SK-N-SH treated with all-trans-retinoic acid at 6 μM for 48 hours (cell line): ENCODE measurements around the gene CENPO.

ENCODE experiments used
- ATAC-seq: fragments of 200-7000 bp; cut with Tn5 transposase; 3 replicates; pipeline ENCODE4 v1.9.1; 2020; ENCODE audit warnings: mild to moderate bottlenecking, moderate library complexity
- ARNTL ChIP-seq: fragments of 450-650 bp; formaldehyde crosslinking; IDR thresholded peaks from 2 replicates; pipeline ENCODE4 v1.5.0; 2020; ENCODE audit warnings: low read depth, mild to moderate bottlenecking, moderate library complexity, borderline replicate concordance
- BACH2 ChIP-seq: fragments of 250-450 bp; sonication (Bioruptor Pico); IDR thresholded peaks from 2 replicates; pipeline ENCODE4 v1.9.0; 2021; ENCODE audit warnings: mild to moderate bottlenecking, borderline replicate concordance
- CSDC2 ChIP-seq: fragments of 250-450 bp; sonication (Bioruptor Pico); IDR thresholded peaks from 2 replicates; pipeline ENCODE4 v1.5.0; 2020; ENCODE audit warnings: mild to moderate bottlenecking, moderate library complexity
- ESRRG ChIP-seq: fragments of 250-450 bp; sonication (Bioruptor Pico); IDR thresholded peaks from 2 replicates; pipeline ENCODE4 v1.6.1; 2021; ENCODE audit warnings: mild to moderate bottlenecking
- RARB ChIP-seq: fragments of 250-450 bp; sonication (Bioruptor Pico); IDR thresholded peaks from 2 replicates; pipeline ENCODE4 v1.8.0; 2021; ENCODE audit warnings: mild to moderate bottlenecking, moderate library complexity
- SNAI2 ChIP-seq: fragments of 250-450 bp; sonication (Bioruptor Pico); IDR thresholded peaks from 2 replicates; pipeline ENCODE4 v1.5.0; 2020; ENCODE audit warnings: mild to moderate bottlenecking, moderate library complexity
- TCF4 ChIP-seq: fragments of 250-450 bp; sonication (Bioruptor Pico); IDR thresholded peaks from 2 replicates; pipeline ENCODE4 v1.8.0; 2021; ENCODE audit warnings: mild to moderate bottlenecking, moderate library complexity, borderline replicate concordance
- ZC3H10 ChIP-seq: fragments of 250-450 bp; sonication (Bioruptor Pico); IDR thresholded peaks from 2 replicates; pipeline ENCODE4 v1.5.1; 2021; ENCODE audit warnings: mild to moderate bottlenecking, moderate library complexity
- ZFP3 ChIP-seq: fragments of 250-450 bp; sonication (Bioruptor Pico); IDR thresholded peaks from 2 replicates; pipeline ENCODE4 v1.5.0; 2020; ENCODE audit warnings: mild to moderate bottlenecking, moderate library complexity
- ZNF565 ChIP-seq: fragments of 450-650 bp; formaldehyde crosslinking; conservative IDR thresholded peaks from 2 replicates; pipeline ENCODE4 v1.5.0; 2020; ENCODE audit warnings: low read depth, mild to moderate bottlenecking, moderate library complexity
- ZNF70 ChIP-seq: fragments of 450-650 bp; formaldehyde crosslinking; IDR thresholded peaks from 2 replicates; pipeline ENCODE4 v1.5.0; 2020; ENCODE audit warnings: mild to moderate bottlenecking, moderate library complexity
- ZNF8 ChIP-seq: fragments of 450-650 bp; formaldehyde crosslinking; IDR thresholded peaks from 2 replicates; pipeline ENCODE4 v1.5.0; 2020; ENCODE audit warnings: mild to moderate bottlenecking, moderate library complexity
- TF ChIP-seq, protein P1 (sequence below): fragments of 250-450 bp; sonication (Bioruptor Pico); IDR thresholded peaks from 2 replicates; pipeline ENCODE4 v1.8.0; 2020; ENCODE audit warnings: mild to moderate bottlenecking, moderate library complexity, borderline replicate concordance
- TF ChIP-seq, protein P2 (sequence below): fragments of 250-450 bp; sonication (Bioruptor Pico); IDR thresholded peaks from 2 replicates; pipeline ENCODE4 v1.8.0; 2021; ENCODE audit warnings: low read depth, mild to moderate bottlenecking, moderate library complexity, borderline replicate concordance
- TF ChIP-seq, protein P3 (sequence below): fragments of 250-450 bp; sonication (Bioruptor Pico); IDR thresholded peaks from 2 replicates; pipeline ENCODE4 v1.5.1; 2020; ENCODE audit warnings: low read depth, mild to moderate bottlenecking, moderate library complexity
- TF ChIP-seq, protein P4 (sequence below): fragments of 250-450 bp; sonication (Bioruptor Pico); IDR thresholded peaks from 2 replicates; pipeline ENCODE4 v1.5.1; 2021; ENCODE audit warnings: mild to moderate bottlenecking, moderate library complexity

Gene CENPO

DNA sequence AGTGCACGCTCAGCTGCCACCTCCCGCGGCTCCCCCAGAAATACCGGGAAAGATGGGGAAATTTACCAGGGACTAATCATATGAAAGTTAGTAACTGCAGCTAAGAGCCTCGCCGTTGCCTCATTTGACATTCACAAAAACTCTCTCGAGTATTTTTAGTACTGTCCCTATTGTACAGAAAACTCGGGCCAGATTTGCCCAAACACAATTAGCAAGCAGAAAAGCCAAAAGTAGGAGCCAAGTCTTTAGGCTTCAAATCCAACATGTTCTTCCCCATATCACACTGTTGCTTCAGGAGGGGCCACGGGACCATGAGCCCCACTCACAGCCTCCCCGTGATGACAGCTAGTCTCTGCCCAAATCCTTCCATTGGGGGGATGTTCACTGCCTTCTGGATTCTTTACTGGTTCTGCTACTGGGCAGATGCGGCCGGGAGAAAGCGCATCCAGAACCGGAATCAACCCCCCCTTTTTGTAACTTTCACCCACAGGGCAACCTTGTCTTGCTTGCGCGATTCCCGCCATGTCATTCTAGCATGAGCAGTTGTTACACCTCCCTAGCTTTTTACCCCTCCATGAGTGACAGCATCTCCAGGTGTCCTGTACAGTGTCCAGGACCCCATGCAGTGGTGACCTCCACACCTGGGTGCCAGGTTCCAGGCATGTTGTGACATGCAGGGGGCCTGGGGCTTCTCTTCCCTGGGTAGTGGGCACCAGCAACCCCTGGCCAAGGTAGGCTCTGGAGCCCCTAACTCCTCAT is 35.2 kb downstream of the CENPO start (continued):
- TF ChIP-seq, protein P1, sequence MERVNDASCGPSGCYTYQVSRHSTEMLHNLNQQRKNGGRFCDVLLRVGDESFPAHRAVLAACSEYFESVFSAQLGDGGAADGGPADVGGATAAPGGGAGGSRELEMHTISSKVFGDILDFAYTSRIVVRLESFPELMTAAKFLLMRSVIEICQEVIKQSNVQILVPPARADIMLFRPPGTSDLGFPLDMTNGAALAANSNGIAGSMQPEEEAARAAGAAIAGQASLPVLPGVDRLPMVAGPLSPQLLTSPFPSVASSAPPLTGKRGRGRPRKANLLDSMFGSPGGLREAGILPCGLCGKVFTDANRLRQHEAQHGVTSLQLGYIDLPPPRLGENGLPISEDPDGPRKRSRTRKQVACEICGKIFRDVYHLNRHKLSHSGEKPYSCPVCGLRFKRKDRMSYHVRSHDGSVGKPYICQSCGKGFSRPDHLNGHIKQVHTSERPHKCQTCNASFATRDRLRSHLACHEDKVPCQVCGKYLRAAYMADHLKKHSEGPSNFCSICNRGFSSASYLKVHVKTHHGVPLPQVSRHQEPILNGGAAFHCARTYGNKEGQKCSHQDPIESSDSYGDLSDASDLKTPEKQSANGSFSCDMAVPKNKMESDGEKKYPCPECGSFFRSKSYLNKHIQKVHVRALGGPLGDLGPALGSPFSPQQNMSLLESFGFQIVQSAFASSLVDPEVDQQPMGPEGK (CRISPR knock-in tag) = no peak
- TF ChIP-seq, all 23 proteins: peak for 0

DNA sequence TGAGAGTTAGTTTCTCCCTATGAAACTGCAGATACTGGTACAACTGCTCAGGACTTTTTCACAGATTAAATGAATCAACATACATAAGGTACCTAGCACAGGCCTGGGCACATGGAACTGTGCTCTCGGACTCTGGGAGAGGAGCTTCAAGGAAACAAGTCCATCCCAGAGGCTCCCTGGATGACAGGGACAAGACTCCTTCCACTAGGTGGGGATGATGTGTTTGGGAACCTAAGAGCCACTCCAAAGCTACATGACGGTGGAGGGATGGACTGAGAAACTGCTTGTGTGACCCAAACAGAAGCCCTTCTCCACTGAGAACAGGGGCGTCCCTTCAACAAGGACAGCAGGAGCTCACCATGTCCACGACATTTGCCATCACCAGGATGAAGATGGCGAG is 37.1 kb downstream of the CENPO start:
- TF ChIP-seq ZFP3 (CRISPR knock-in tag) (no peak), ZNF565 (CRISPR knock-in tag) (no peak), SNAI2 (CRISPR knock-in tag) (no peak), ARNTL (CRISPR knock-in tag) (no peak), ZC3H10 (no peak), ESRRG (CRISPR knock-in tag) (no peak), TCF4 (no peak)
- TF ChIP-seq, protein P2, sequence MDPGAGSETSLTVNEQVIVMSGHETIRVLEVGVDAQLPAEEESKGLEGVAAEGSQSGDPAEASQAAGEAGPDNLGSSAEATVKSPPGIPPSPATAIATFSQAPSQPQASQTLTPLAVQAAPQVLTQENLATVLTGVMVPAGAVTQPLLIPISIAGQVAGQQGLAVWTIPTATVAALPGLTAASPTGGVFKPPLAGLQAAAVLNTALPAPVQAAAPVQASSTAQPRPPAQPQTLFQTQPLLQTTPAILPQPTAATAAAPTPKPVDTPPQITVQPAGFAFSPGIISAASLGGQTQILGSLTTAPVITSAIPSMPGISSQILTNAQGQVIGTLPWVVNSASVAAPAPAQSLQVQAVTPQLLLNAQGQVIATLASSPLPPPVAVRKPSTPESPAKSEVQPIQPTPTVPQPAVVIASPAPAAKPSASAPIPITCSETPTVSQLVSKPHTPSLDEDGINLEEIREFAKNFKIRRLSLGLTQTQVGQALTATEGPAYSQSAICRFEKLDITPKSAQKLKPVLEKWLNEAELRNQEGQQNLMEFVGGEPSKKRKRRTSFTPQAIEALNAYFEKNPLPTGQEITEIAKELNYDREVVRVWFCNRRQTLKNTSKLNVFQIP = no peak
- TF ChIP-seq, protein P3, sequence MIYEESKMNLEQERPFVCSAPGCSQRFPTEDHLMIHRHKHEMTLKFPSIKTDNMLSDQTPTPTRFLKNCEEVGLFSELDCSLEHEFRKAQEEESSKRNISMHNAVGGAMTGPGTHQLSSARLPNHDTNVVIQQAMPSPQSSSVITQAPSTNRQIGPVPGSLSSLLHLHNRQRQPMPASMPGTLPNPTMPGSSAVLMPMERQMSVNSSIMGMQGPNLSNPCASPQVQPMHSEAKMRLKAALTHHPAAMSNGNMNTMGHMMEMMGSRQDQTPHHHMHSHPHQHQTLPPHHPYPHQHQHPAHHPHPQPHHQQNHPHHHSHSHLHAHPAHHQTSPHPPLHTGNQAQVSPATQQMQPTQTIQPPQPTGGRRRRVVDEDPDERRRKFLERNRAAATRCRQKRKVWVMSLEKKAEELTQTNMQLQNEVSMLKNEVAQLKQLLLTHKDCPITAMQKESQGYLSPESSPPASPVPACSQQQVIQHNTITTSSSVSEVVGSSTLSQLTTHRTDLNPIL (CRISPR knock-in tag) = no peak
- no peak for ATAC-seq

DNA sequence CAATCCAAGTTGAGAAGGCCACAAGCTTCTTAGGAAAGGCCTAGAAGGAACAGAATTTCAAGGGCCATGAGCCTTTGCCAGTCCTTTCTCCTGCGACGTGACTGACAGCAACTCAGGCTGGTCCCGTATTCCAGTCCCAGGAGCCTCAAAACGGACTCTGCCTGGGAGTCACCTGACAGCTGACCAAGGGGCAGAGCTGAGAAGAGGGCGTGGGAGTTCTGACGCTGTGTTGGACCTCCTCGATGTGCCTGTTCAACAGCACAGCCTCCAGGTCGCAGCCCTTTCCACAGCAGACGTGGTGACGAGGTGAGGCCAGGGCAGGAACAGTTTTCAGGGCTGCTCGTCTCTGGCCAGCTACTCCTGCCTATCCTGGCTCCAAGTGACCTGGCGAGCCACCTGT is 37.6 kb downstream of the CENPO start:
- no peak for ATAC-seq
- TF ChIP-seq, protein P4, sequence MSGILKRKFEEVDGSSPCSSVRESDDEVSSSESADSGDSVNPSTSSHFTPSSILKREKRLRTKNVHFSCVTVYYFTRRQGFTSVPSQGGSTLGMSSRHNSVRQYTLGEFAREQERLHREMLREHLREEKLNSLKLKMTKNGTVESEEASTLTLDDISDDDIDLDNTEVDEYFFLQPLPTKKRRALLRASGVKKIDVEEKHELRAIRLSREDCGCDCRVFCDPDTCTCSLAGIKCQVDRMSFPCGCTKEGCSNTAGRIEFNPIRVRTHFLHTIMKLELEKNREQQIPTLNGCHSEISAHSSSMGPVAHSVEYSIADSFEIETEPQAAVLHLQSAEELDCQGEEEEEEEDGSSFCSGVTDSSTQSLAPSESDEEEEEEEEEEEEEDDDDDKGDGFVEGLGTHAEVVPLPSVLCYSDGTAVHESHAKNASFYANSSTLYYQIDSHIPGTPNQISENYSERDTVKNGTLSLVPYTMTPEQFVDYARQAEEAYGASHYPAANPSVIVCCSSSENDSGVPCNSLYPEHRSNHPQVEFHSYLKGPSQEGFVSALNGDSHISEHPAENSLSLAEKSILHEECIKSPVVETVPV = no peak
- TF ChIP-seq, protein P3 (CRISPR knock-in tag) = no peak
- TF ChIP-seq ZC3H10 = no peak
- TF ChIP-seq ZNF70 (CRISPR knock-in tag) = no peak

DNA sequence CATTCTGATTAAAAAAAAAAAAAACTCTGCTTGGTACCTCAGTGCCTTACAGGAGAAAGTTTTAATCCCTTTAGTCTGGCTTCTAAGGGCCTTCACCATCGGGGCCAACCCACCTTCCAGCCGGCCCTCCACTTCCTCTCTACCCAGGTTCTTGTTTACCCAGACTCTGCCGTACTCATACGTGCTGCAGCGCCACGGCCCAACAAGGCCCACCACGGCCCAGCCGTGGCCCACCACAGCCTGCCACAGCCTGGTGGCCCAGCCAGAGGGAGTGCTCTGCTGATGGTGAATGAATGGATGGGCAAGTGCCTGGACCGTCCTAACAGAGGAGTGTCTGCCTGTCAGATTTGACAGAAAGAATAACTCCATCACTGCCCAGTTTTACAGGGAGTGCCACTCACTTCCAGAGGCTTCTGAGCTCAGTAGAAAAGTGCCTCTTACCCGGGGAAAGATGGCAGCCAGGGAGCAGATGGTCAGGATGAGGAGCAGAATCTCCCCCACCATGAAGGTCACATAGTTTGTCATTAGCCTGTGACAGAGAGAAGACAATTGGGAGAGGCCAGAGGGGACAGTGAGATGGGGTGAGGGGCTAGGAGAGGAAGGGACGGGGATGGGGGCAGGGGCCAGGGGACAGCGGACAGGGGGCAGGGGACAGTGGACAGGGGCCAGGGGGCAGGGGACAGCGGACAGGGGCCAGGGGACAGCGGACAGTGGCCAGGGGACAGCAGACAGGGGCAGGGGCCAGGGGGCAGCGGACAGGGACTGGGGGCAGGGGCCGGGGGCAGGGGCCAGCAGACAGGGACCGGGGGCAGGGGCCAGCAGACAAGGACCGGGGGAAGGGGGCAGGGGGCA is 38.2 kb downstream of the CENPO start:
- ATAC-seq = no peak

More for the DNA sequence above, 38.2 kb downstream of the CENPO start:
- TF ChIP-seq, protein P1 (CRISPR knock-in tag) = no peak
- TF ChIP-seq ZFP3 (CRISPR knock-in tag) (no peak), BACH2 (CRISPR knock-in tag) (no peak), RARB (no peak), ARNTL (CRISPR knock-in tag) (no peak), ZNF8 (no peak), ESRRG (CRISPR knock-in tag) (no peak), SNAI2 (CRISPR knock-in tag) (no peak), CSDC2 (CRISPR knock-in tag) (no peak)
- TF ChIP-seq, protein P2 = no peak
